Measurements from ENCODE around the gene TRIP11.

DNA sequence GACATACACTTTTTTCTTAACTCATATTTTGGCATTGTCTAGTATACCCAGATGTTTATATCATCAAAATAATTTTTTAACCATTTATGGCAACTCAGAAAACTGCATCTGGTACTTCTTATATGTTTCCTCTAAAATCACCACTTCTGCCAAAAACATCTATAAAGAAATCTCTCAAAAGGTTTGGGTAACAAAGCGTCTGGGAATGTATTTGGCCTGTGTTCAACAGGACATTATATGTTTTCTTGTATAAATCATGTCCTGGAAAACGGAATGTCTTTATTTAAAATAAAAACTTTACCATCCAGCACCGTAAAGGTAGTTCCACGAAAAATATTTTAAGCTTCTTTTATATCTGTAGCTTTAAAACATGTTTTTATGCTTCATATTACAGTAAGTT is 56.3 kb downstream of the TRIP11 start:
- no peak for TF ChIP-seq CTCF (IDR thresholded peaks at IDR 0.05; ENCODE audit: insufficient read depth, low read depth, low read length)
- TF ChIP-seq EZH2 (IDR thresholded peaks at IDR 0.05; ENCODE audit: insufficient read depth, low read length): no peak

Data from astrocyte (in vitro differentiated cells and primary cell).